ENCODE data around the gene LRRC37B. TPM values are rescaled to one million over a fixed set of nuclear protein-coding genes. Genes with fewer than 3 reads are reported as not detected.

Gene LRRC37B
- total and polyA plus RNA-seq, 2 of the 13 experiments (the other 11 are each of a cell fraction or from before 2014, with no cell fraction given): 8.7 to 8.8 TPM

GRCh38 chr17:32099686-32100085 is 92.5 kb downstream of the LRRC37B start (continued):
- TF ChIP-seq GLI4 (CRISPR knock-in tag; IDR thresholded peaks at IDR 0.05; ENCODE audit: borderline replicate concordance) (no peak), RORA (CRISPR knock-in tag; IDR thresholded peaks at IDR 0.05) (no peak), ZNF407 (CRISPR knock-in tag; IDR thresholded peaks at IDR 0.05; ENCODE audit: not compliant biosample characterization) (no peak), CREBL2 (CRISPR knock-in tag; IDR thresholded peaks at IDR 0.05; ENCODE audit: borderline replicate concordance) (no peak), ATAD3A (CRISPR knock-in tag; IDR thresholded peaks at IDR 0.05) (no peak), PHF21A (CRISPR knock-in tag; IDR thresholded peaks at IDR 0.05) (no peak), AHDC1 (CRISPR knock-in tag; IDR thresholded peaks at IDR 0.05; ENCODE audit: borderline replicate concordance) (no peak), ZNF224 (CRISPR knock-in tag; IDR thresholded peaks at IDR 0.05) (no peak), ZNF746 (CRISPR knock-in tag; IDR thresholded peaks at IDR 0.05) (no peak), SNAI1 (CRISPR knock-in tag; IDR thresholded peaks at IDR 0.05; ENCODE audit: borderline replicate concordance) (no peak)

Measured in HepG2 (cell line).